Tibial artery (tissue), 4 donors: ENCODE results near the gene KCNG3.

Source experiments
- DNase-seq, 2 donors: peaks; one replicate each; pipeline ENCODE4 v3.0.0-alpha.2; 2019
- H3K27ac ChIP-seq, 2 donors: fragments of 200-600 bp; sonication (generic) in 1 of 2; 1 replicate in 1 of 2; 2 replicates in 1 of 2; pipeline ENCODE4 v1.5.1; 2018 to 2019; ENCODE audit warnings: mild to moderate bottlenecking in 1 of 2
- H3K27me3 ChIP-seq, 2 donors: fragments of 200-600 bp; sonication (generic) in 1 of 2; one replicate each; pipeline versions ENCODE4 v1.5.1 to v1.6.0; 2016 to 2019
- H3K36me3 ChIP-seq, 3 donors: fragments of 200-600 bp; sonication (generic) in 2 of 3; one replicate each; pipeline ENCODE4 v1.5.1; 2016 to 2019; ENCODE audit warnings: mild to moderate bottlenecking in 2 of 3
- H3K4me1 ChIP-seq, 4 donors: fragments of 200-600 bp; sonication (generic) in 2 of 4; 1 replicate in 3 of 4; 2 replicates in 1 of 4; pipeline ENCODE4 v1.5.1; 2016 to 2019
- H3K4me3 ChIP-seq, 2 donors: fragments of 200-600 bp; sonication (generic) in 1 of 2; 1 replicate in 1 of 2; 2 replicates in 1 of 2; pipeline ENCODE4 v1.5.1; 2018 to 2019; ENCODE audit warnings: mild to moderate bottlenecking in 2 of 2
- H3K9me3 ChIP-seq, 3 donors: fragments of 200-600 bp; sonication (generic) in 1 of 3; one replicate each; pipeline ENCODE4 v1.5.1; 2016 to 2019
- intact Hi-C: fragments of 100-400 bp; cut with DNase I; formaldehyde crosslinking; loops from one replicate; pipeline ENCODE4 v1.15.0; 2023; ENCODE audit warnings: low total_unique reads
- TF ChIP-seq, protein P1 (sequence below), 2 experiments: fragments of 200-600 bp in 1 of 2; fragments of 450-650 bp in 1 of 2; IDR thresholded peaks; one replicate each; pipeline ENCODE4 v1.5.1; 2017 to 2019; ENCODE audit warnings: antibody characterized with exemption in 2 of 2, mild to moderate bottlenecking in 1 of 2, moderate library complexity in 1 of 2

The KCNG3 gene

DNA sequence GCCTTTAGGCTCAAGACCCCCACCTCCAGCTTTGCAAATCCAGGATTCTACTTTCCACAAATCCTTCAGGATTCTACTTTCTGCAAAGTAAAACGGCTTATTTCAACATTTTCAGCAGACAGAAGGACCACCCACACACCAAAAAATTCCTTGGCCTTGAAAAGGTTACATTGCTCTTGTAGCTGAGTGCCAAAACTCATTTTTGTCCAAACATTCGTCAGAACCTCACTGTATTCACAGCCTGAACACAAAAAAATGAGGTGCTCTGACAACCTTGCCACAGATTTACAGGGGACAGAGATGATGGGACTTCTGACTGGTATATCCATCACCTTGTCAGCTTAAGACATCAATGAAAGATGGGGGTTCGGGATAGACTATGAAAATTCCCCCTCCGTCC is 69.7 kb downstream of the KCNG3 start:
- TF ChIP-seq, protein P1, sequence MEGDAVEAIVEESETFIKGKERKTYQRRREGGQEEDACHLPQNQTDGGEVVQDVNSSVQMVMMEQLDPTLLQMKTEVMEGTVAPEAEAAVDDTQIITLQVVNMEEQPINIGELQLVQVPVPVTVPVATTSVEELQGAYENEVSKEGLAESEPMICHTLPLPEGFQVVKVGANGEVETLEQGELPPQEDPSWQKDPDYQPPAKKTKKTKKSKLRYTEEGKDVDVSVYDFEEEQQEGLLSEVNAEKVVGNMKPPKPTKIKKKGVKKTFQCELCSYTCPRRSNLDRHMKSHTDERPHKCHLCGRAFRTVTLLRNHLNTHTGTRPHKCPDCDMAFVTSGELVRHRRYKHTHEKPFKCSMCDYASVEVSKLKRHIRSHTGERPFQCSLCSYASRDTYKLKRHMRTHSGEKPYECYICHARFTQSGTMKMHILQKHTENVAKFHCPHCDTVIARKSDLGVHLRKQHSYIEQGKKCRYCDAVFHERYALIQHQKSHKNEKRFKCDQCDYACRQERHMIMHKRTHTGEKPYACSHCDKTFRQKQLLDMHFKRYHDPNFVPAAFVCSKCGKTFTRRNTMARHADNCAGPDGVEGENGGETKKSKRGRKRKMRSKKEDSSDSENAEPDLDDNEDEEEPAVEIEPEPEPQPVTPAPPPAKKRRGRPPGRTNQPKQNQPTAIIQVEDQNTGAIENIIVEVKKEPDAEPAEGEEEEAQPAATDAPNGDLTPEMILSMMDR (IDR thresholded peaks at IDR 0.05) = no peak
- intact Hi-C loops = no loop called here
- Histone ChIP-seq H3K27ac (no peak overlapping the region), H3K4me1 (no peaks in the 10 kb centered on the region), H3K36me3 (no peaks in the 10 kb centered on the region), H3K4me3 (no peak overlapping the region), H3K27me3 (peaks cover 0 to 11% of the 10 kb centered on the region in 2 donors), H3K9me3 (no peaks in the 10 kb centered on the region)
- DNase-seq = no peak

DNA sequence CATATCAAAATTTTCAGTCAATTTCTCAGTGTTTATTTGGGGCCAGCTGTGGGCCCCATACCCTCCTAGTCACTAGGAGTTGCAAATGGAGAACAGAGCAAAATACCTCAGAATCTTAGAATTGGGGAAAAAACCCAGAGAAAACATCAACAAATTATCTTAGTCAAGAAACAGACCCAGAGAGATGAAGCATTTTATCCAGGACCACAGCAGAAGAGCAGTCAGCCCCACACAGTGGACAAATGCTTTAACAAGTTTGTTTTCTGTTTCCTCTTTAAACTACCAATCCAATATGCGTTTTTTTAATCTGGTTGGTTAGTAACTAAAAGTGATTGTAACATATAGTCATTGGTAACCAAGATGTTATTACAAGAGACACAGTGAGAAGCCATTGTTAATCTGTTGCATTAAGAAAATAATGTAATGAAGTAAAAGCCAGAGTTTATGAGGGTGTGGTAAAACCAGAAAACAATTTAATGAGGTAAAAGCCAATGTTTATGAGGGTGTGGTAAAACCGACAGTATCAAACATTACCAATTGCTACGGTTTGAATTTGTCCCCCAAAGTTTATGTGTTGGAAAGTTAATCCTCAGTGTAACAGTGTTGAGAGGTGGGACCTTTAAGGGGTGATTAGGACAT is 72.1 kb downstream of the KCNG3 start:
- Histone ChIP-seq H3K27me3 (peaks cover 0 to 11% of the 10 kb centered on the region in 2 donors), H3K4me1 (no peaks in the 10 kb centered on the region), H3K36me3 (no peaks in the 10 kb centered on the region), H3K4me3 (no peak overlapping the region), H3K27ac (no peak overlapping the region), H3K9me3 (no peaks in the 10 kb centered on the region)
- TF ChIP-seq, protein P1 (IDR thresholded peaks at IDR 0.05) = no peak
- no peak for DNase-seq
- intact Hi-C loops = no loop called here

DNA sequence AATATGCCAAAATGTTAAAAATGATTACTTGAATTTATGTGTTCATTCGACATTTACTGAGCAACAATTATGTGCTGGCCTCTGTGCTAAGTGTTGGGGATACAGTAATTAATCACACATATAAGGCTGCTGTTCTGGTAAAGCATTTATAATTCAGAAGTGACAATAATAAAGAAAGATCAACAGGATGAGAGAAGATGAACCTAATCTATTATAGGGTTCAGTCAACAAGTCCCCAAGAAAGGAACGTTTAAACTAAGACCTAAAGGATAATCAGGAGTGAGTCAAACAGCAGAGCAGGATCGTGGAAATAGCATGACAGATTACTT is 72.7 kb downstream of the KCNG3 start:
- Histone ChIP-seq H3K36me3 (no peaks in the 10 kb centered on the region), H3K9me3 (no peaks in the 10 kb centered on the region), H3K4me3 (no peak overlapping the region), H3K4me1 (no peaks in the 10 kb centered on the region), H3K27ac (no peak overlapping the region), H3K27me3 (peaks cover 0 to 11% of the 10 kb centered on the region in 2 donors)
- TF ChIP-seq, protein P1 (IDR thresholded peaks at IDR 0.05) = no peak
- DNase-seq = no peak
- intact Hi-C loops = no loop called here

DNA sequence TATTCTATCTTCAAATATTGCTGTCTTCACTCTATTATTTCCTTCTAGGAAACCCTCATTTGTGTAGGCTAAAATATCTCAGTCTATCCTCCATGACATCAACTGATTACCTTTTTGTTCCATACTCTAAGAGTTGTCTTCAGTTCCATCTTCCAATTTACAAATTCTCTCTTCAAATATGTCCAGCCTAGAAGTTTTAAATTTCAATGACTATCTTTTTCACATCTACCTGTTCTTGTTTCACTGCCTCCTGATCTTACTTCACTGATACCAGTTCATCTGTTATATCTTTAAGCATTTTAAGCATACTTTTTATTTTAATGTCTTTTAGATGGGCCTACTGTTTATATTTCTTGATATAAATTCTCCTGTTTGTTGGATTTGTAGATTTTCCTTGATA is 79.1 kb downstream of the KCNG3 start:
- Histone ChIP-seq H3K4me1 (no peaks in the 10 kb centered on the region), H3K36me3 (no peaks in the 10 kb centered on the region), H3K9me3 (peaks cover 0 to 16% (median 6%) of the 10 kb centered on the region in 3 donors), H3K27me3 (no peaks in the 10 kb centered on the region), H3K4me3 (no peak overlapping the region), H3K27ac (no peak overlapping the region)
- DNase-seq = no peak
- intact Hi-C loops = no loop called here
- TF ChIP-seq, protein P1 (IDR thresholded peaks at IDR 0.05) = no peak

DNA sequence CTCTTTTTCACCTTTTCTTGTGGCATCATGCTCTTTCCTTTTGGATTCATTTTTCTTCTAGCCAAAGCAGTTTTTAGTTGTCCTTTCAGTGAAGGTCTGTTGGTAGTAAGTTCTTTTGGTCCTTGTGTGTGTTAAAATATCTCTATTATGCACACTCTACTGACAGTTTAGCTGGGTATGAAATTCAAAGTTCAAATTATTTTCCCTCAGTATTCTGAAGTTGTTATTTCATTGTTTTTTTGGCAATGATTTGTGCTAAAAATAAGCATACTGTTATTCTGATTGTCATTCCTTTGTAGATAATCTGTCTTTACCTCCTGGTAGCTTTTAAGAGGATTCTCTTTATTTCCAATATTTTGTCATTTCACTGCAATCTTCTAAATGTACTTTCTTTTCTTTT is 79.6 kb downstream of the KCNG3 start:
- H3K4me3 ChIP-seq = no peak overlapping the region
- H3K9me3 ChIP-seq = peaks cover 0 to 16% (median 6%) of the 10 kb centered on the region in 3 donors
- no peaks in the 10 kb centered on the region for H3K4me1 ChIP-seq
- intact Hi-C loops = no loop called here
- H3K36me3 ChIP-seq = no peaks in the 10 kb centered on the region
- no peak overlapping the region for H3K27ac ChIP-seq
- no peaks in the 10 kb centered on the region for H3K27me3 ChIP-seq
- no peak for DNase-seq
- TF ChIP-seq, protein P1 (IDR thresholded peaks at IDR 0.05) = no peak
